HepG2 (cell line): ENCODE data around the gene KRT77. TPM values are rescaled to one million over a fixed set of nuclear protein-coding genes. Genes with fewer than 3 reads are reported as not detected.

Source experiments
- ATAC-seq: fragments of 200-7000 bp; cut with Tn5 transposase; 3 replicates; pipeline ENCODE4 v1.9.1; 2020; ENCODE audit warnings: mild to moderate bottlenecking, moderate library complexity
- BruUV-seq: library from RNA; stranded (reverse); fragments of 400-500 nt; replicated peaks from 2 replicates; lab custom pipeline; 2021; lab: Mats Ljungman, UMichigan
- CTCF ChIA-PET: fragments of 300-600 bp; formaldehyde crosslinking; extraction: SDS; loops from one replicate; lab custom pipeline; 2021; ENCODE audit warnings: low total read pairs, inconsistent platforms, low intra/inter-chr PET ratio; lab: Yijun Ruan, JAX
- POLR2A ChIA-PET: fragments of 350-600 bp; sonication (Branson Sonifier 250); formaldehyde crosslinking; loops from one replicate; lab custom pipeline; 2020; ENCODE audit warnings: antibody characterized with exemption, inconsistent platforms; lab: Yijun Ruan, JAX
- DNase-seq: peaks from one replicate; pipeline ENCODE4 v3.0.0-alpha.2; 2015; ENCODE audit warnings: low spot score
- FAIRE-seq: peaks from 3 replicates; lab custom pipeline; 2011; peaks lifted over from hg19 to GRCh38; lab: Jason Lieb, UNC
- H2AFZ ChIP-seq: one replicate; pipeline ENCODE4 v1.6.1; 2011; ENCODE audit warnings: low read length, inconsistent platforms
- H3K27ac ChIP-seq: fragments of 300-600 bp; 3 replicates; pipeline ENCODE4 v1.8.0; 2011; ENCODE audit warnings: mixed run types, mild to moderate bottlenecking, mixed read lengths, low read length, inconsistent platforms; ENCODE audit not compliant: insufficient read depth; ENCODE audit errors: extremely low read length
- H3K27me3 ChIP-seq, 2 experiments: fragments of 200-600 bp in 1 of 2; 2 replicates in 1 of 2; 3 replicates in 1 of 2; pipeline versions ENCODE4 v1.6.0 to v1.8.0; 2011; ENCODE audit warnings: low read length in 2 of 2, mild to moderate bottlenecking in 2 of 2, moderate library complexity in 2 of 2, inconsistent platforms in 1 of 2; ENCODE audit not compliant: insufficient read depth in 2 of 2, control insufficient read depth in 1 of 2
- H3K36me3 ChIP-seq, 2 experiments: fragments of 200-600 bp in 1 of 2; replicated peaks in 1 of 2; 2 replicates in 1 of 2; 3 replicates in 1 of 2; pipeline versions ENCODE4 v1.5.1 to v1.8.0; 2011; ENCODE audit warnings: low read length in 2 of 2, inconsistent platforms in 1 of 2; ENCODE audit not compliant: insufficient read depth in 2 of 2, control insufficient read depth in 1 of 2
- H3K4me1 ChIP-seq: 2 replicates; pipeline ENCODE4 v1.5.1; 2012; ENCODE audit warnings: low read length, inconsistent platforms; ENCODE audit not compliant: insufficient read depth
- H3K4me2 ChIP-seq: 2 replicates; pipeline ENCODE4 v1.6.0; 2011; ENCODE audit warnings: low read depth, low read length, inconsistent platforms
- H3K4me3 ChIP-seq, 3 experiments: fragments of 200-600 bp in 1 of 3; sonication (generic), shearing (Covaris generic) in 1 of 3; replicated peaks in 1 of 3; 2 replicates each; pipeline ENCODE4 v1.5.1; 2011 to 2016; ENCODE audit warnings: low read length in 3 of 3, inconsistent platforms in 2 of 3, low read depth in 2 of 3, mild to moderate bottlenecking in 2 of 3, control low read depth in 1 of 3, mixed read lengths in 1 of 3; ENCODE audit not compliant: insufficient read depth in 1 of 3
- H3K79me2 ChIP-seq: one replicate; pipeline ENCODE4 v1.6.1; 2011; ENCODE audit warnings: low read length, inconsistent platforms; ENCODE audit not compliant: insufficient read depth
- H3K9ac ChIP-seq: 2 replicates; pipeline ENCODE4 v1.6.0; 2011; ENCODE audit warnings: mild to moderate bottlenecking, low read depth, low read length, inconsistent platforms; ENCODE audit not compliant: insufficient read depth
- H3K9me3 ChIP-seq: 2 replicates; pipeline ENCODE4 v1.5.1; 2012; ENCODE audit warnings: mild to moderate bottlenecking, low read length
- H4K20me1 ChIP-seq: 2 replicates; pipeline ENCODE4 v1.6.0; 2011; ENCODE audit warnings: inconsistent platforms, mild to moderate bottlenecking, low read length, moderate library complexity; ENCODE audit not compliant: insufficient read depth
- MAFG ChIP-seq: sonication (generic); formaldehyde crosslinking; IDR thresholded peaks from 2 replicates; pipeline ENCODE4 v1.5.1; 2020; ENCODE audit warnings: mild to moderate bottlenecking, missing genetic modification reagents
- MYNN ChIP-seq: sonication (generic); formaldehyde crosslinking; IDR thresholded peaks from 2 replicates; pipeline ENCODE4 v1.4.0; 2020; ENCODE audit warnings: mild to moderate bottlenecking, low read depth, missing genetic modification reagents
- ZKSCAN1 ChIP-seq: fragments of 150-350 bp; IDR thresholded peaks from 2 replicates; pipeline ENCODE4 v1.6.1; 2014; ENCODE audit warnings: low read length
- ZNF10 ChIP-seq: sonication (generic); formaldehyde crosslinking; IDR thresholded peaks from 2 replicates; pipeline ENCODE4 v1.4.0; 2020; ENCODE audit warnings: mild to moderate bottlenecking, low read depth, missing genetic modification reagents, borderline replicate concordance
- ZNF275 ChIP-seq: sonication (generic); formaldehyde crosslinking; IDR thresholded peaks from 2 replicates; pipeline ENCODE4 v1.8.0; 2022; ENCODE audit warnings: missing genetic modification reagents, mild to moderate bottlenecking, inconsistent platforms, borderline replicate concordance
- ZNF547 ChIP-seq: sonication (generic); formaldehyde crosslinking; IDR thresholded peaks from 2 replicates; pipeline ENCODE4 v1.5.1; 2020; ENCODE audit warnings: mild to moderate bottlenecking, missing genetic modification reagents
- ZNF598 ChIP-seq: sonication (generic); formaldehyde crosslinking; IDR thresholded peaks from 2 replicates; pipeline ENCODE4 v1.5.1; 2020; ENCODE audit warnings: mild to moderate bottlenecking, missing genetic modification reagents, borderline replicate concordance
- ZNF660 ChIP-seq: sonication (generic); formaldehyde crosslinking; IDR thresholded peaks from 2 replicates; pipeline ENCODE4 v1.5.1; 2020; ENCODE audit warnings: mild to moderate bottlenecking, low read depth, missing genetic modification reagents, borderline replicate concordance
- WGBS: methylation state at CpG from one replicate; pipeline ENCODE4 v1.1.6; 2017; ENCODE audit warnings: low lambda C conversion rate; 5-methylcytosine and 5-hydroxymethylcytosine counted together
- in situ Hi-C: cut with HindIII; loops from 2 replicates; pipeline ENCODE4 v1.10.0; 2017; ENCODE audit warnings: low pct_unique_long_range_greater_than_20kb; ENCODE audit not compliant: extremely low pct_ligation_motif_present
- intact Hi-C: fragments of 100-400 bp; cut with micrococcal nuclease; formaldehyde crosslinking; loops from one replicate; pipeline ENCODE4 v1.10.0; 2022; ENCODE audit not compliant: unreplicated experiment
- polyA plus RNA-seq, 8 experiments: library from polyadenylated mRNA; depleted of rRNA in 3 of 8; stranded (reverse) in 7 of 8; unstranded in 1 of 8; fragments of >200 nt; fragmentation: Illumina TruSeq in 4 of 8; extraction: Trizol in 4 of 8; gene quantifications; 2 replicates each; pipeline versions ENCODE4 v1.2.1 to v1.2.3, GENCODE V29; 2011 to 2016; ENCODE audit warnings: low read depth in 4 of 8, missing spikeins in 1 of 8, mixed read lengths in 1 of 8; ENCODE audit not compliant: insufficient read depth in 1 of 8
- total RNA-seq, 5 experiments: library from RNA; depleted of rRNA; stranded (reverse); fragments of >200 nt; fragmentation: Illumina TruSeq; extraction: Trizol; gene quantifications; 2 replicates each; pipeline ENCODE4 v1.2.3, GENCODE V29; 2016; ENCODE audit warnings: low read depth in 1 of 5

Gene KRT77
- total and polyA plus RNA-seq, 2 of the 13 experiments (the other 11 are each of a cell fraction or from before 2014, with no cell fraction given) = not detected

GRCh38 chr12:52698651-52699340 is 4.5 kb downstream of the KRT77 start:
- Histone ChIP-seq H3K4me1 (no peaks in the 10 kb centered on the region), H3K36me3 (no peaks in the 10 kb centered on the region), H3K9ac (no peak overlapping the region), H3K27me3 (peaks cover 7 to 26% of the 10 kb centered on the region in 2 experiments; a peak in 4 of 5 replicates), H3K9me3 (no peaks in the 10 kb centered on the region), H2AFZ (no peak overlapping the region), H3K4me3 (no peak overlapping the region), H3K79me2 (no peaks in the 10 kb centered on the region), H4K20me1 (no peaks in the 10 kb centered on the region), H3K27ac (no peak overlapping the region), H3K4me2 (no peak overlapping the region)
- no peak for DNase-seq
- FAIRE-seq = no peak
- ChIA-PET CTCF (no interaction called here), POLR2A (no interaction called here)
- 17% methylated on average over 7 of the region's 11 CpGs for WGBS
- in situ Hi-C loops = loop anchor here (25.0 kb wide), 1 partner anchor 289 kb away; no protein-coding TSS in a partner anchor
- ATAC-seq = no peak
- no peak for TF ChIP-seq ZNF547
- no TSS peak for BruUV-seq
- intact Hi-C loops = no loop called here

- BruUV-seq = no TSS peak
- Histone ChIP-seq H3K27me3 (peaks cover 5 to 36% of the 10 kb centered on the region in 2 experiments), H4K20me1 (no peaks in the 10 kb centered on the region), H3K27ac (no peak overlapping the region), H3K9me3 (no peaks in the 10 kb centered on the region), H3K79me2 (no peaks in the 10 kb centered on the region), H3K9ac (no peak overlapping the region), H3K36me3 (no peaks in the 10 kb centered on the region), H3K4me3 (no peak overlapping the region), H3K4me2 (no peak overlapping the region), H3K4me1 (no peaks in the 10 kb centered on the region), H2AFZ (no peak overlapping the region)
- WGBS = no CpG with 5 or more reads among the region's 2 CpGs
- intact Hi-C loops (no loop called here), in situ Hi-C loops (loop anchor here (25.0 kb wide), 1 partner anchor 290 kb away; no protein-coding TSS in a partner anchor)
- DNase-seq = no peak
- ChIA-PET CTCF (no interaction called here), POLR2A (no interaction called here)
- FAIRE-seq = no peak
- TF ChIP-seq ZNF275 (no peak), ZKSCAN1 (no peak), MYNN (CRISPR knock-in tag) (no peak), MAFG (CRISPR knock-in tag) (no peak), ZNF10 (CRISPR knock-in tag) (no peak), ZNF660 (no peak), ZNF598 (CRISPR knock-in tag) (no peak)
- ATAC-seq = no peak
These were observed 6.2 kb downstream of the KRT77 start for GRCh38 chr12:52697058-52697582.
